Measurements from ENCODE around the gene ZNF735.

ZNF735 gene

GRCh38 chr7:64180989-64181388 is 26.0 kb upstream of the ZNF735 start:
- Histone ChIP-seq H2BK12ac (ENCODE audit: low read length) (no peak overlapping the region), H3K27ac (ENCODE audit: low read depth, low read length) (no peak overlapping the region), H2BK5ac (ENCODE audit: low read depth, low read length, poor library complexity) (no peak overlapping the region), H3K14ac (ENCODE audit: low read length) (no peak overlapping the region), H3K79me1 (ENCODE audit: low read length) (no peaks in the 10 kb centered on the region), H3K4me1 (ENCODE audit: control insufficient read depth in 1 of 2, insufficient read depth in 2 of 2, low read length in 2 of 2) (no peaks in the 10 kb centered on the region), H3K4ac (ENCODE audit: low read depth, low read length) (no peak overlapping the region), H2BK120ac (ENCODE audit: insufficient read depth, low read length, poor library complexity) (no peak overlapping the region), H3K4me2 (ENCODE audit: low read length) (no peak overlapping the region), H4K91ac (ENCODE audit: low read depth, low read length) (no peak overlapping the region), H3K18ac (ENCODE audit: low read length) (no peak overlapping the region), H3K23ac (ENCODE audit: low read length) (no peak overlapping the region), H3K4me3 (ENCODE audit: low read depth, low read length) (no peak overlapping the region), H3K79me2 (ENCODE audit: control insufficient read depth, insufficient read depth, low read length, poor library complexity) (no peaks in the 10 kb centered on the region), H3K36me3 (ENCODE audit: control insufficient read depth in 1 of 2, insufficient read depth in 2 of 2, low read length in 2 of 2) (no peaks in the 10 kb centered on the region), H3K27me3 (ENCODE audit: insufficient read depth, low read length) (no peaks in the 10 kb centered on the region), H2AK5ac (ENCODE audit: low read length) (no peak overlapping the region), H2AFZ (ENCODE audit: insufficient read depth, low read length, poor library complexity) (no peak overlapping the region), H3K9ac (ENCODE audit: low read length) (no peak overlapping the region), H4K8ac (ENCODE audit: low read depth, low read length) (no peak overlapping the region), H3K9me3 (ENCODE audit: insufficient read depth, low read depth, low read length) (peaks cover 41% of the 10 kb centered on the region), H4K12ac (ENCODE audit: low read depth, low read length) (no peak overlapping the region)
- WGBS (ENCODE audit: extremely low coverage, insufficient coverage, insufficient read length): no CpG with 5 or more reads among the region's 4 CpGs
- peak in 1 of 2 donors; percentile 16 for DNase-seq

GRCh38 chr7:64181586-64181985 is 25.4 kb upstream of the ZNF735 start:
- Histone ChIP-seq H3K27me3 (ENCODE audit: insufficient read depth, low read length) (no peaks in the 10 kb centered on the region), H3K79me2 (ENCODE audit: control insufficient read depth, insufficient read depth, low read length, poor library complexity) (no peaks in the 10 kb centered on the region), H4K12ac (ENCODE audit: low read depth, low read length) (no peak overlapping the region), H2BK5ac (ENCODE audit: low read depth, low read length, poor library complexity) (no peak overlapping the region), H3K4me2 (ENCODE audit: low read length) (no peak overlapping the region), H2BK12ac (ENCODE audit: low read length) (no peak overlapping the region), H3K27ac (ENCODE audit: low read depth, low read length) (no peak overlapping the region), H3K4me1 (ENCODE audit: control insufficient read depth in 1 of 2, insufficient read depth in 2 of 2, low read length in 2 of 2) (no peaks in the 10 kb centered on the region), H4K8ac (ENCODE audit: low read depth, low read length) (no peak overlapping the region), H3K18ac (ENCODE audit: low read length) (no peak overlapping the region), H3K9ac (ENCODE audit: low read length) (no peak overlapping the region), H2BK120ac (ENCODE audit: insufficient read depth, low read length, poor library complexity) (no peak overlapping the region), H3K4ac (ENCODE audit: low read depth, low read length) (no peak overlapping the region), H2AK5ac (ENCODE audit: low read length) (no peak overlapping the region), H3K4me3 (ENCODE audit: low read depth, low read length) (no peak overlapping the region), H3K9me3 (ENCODE audit: insufficient read depth, low read depth, low read length) (peaks cover 41% of the 10 kb centered on the region), H3K79me1 (ENCODE audit: low read length) (no peaks in the 10 kb centered on the region), H3K36me3 (ENCODE audit: control insufficient read depth in 1 of 2, insufficient read depth in 2 of 2, low read length in 2 of 2) (no peaks in the 10 kb centered on the region), H2AFZ (ENCODE audit: insufficient read depth, low read length, poor library complexity) (no peak overlapping the region), H4K91ac (ENCODE audit: low read depth, low read length) (no peak overlapping the region), H3K14ac (ENCODE audit: low read length) (no peak overlapping the region), H3K23ac (ENCODE audit: low read length) (no peak overlapping the region)
- DNase-seq: no peak
- whole genome bisulfite sequencing (ENCODE audit: extremely low coverage, insufficient coverage, insufficient read length): no CpG with 5 or more reads among the region's 46 CpGs

GRCh38 chr7:64182036-64182790 is 24.8 kb upstream of the ZNF735 start:
- H3K4ac ChIP-seq (ENCODE audit: low read depth, low read length): no peak overlapping the region
- no peaks in the 10 kb centered on the region for H3K79me2 ChIP-seq (ENCODE audit: control insufficient read depth, insufficient read depth, low read length, poor library complexity)
- no peak overlapping the region for H3K27ac ChIP-seq (ENCODE audit: low read depth, low read length)
- H3K79me1 ChIP-seq (ENCODE audit: low read length): no peaks in the 10 kb centered on the region
- WGBS (ENCODE audit: extremely low coverage, insufficient coverage, insufficient read length): no CpG with 5 or more reads among the region's 66 CpGs
- no peaks in the 10 kb centered on the region for H3K4me1 ChIP-seq (ENCODE audit: control insufficient read depth in 1 of 2, insufficient read depth in 2 of 2, low read length in 2 of 2)
- no peak overlapping the region for H3K23ac ChIP-seq (ENCODE audit: low read length)
- no peak overlapping the region for H2BK120ac ChIP-seq (ENCODE audit: insufficient read depth, low read length, poor library complexity)
- DNase-seq: no peak
- no peak overlapping the region for H4K12ac ChIP-seq (ENCODE audit: low read depth, low read length)
- no peak overlapping the region for H2AFZ ChIP-seq (ENCODE audit: insufficient read depth, low read length, poor library complexity)
- no peak overlapping the region for H2BK5ac ChIP-seq (ENCODE audit: low read depth, low read length, poor library complexity)
- H3K36me3 ChIP-seq (ENCODE audit: control insufficient read depth in 1 of 2, insufficient read depth in 2 of 2, low read length in 2 of 2): no peaks in the 10 kb centered on the region
- H3K18ac ChIP-seq (ENCODE audit: low read length): no peak overlapping the region
- no peak overlapping the region for H4K91ac ChIP-seq (ENCODE audit: low read depth, low read length)
- H2AK5ac ChIP-seq (ENCODE audit: low read length): no peak overlapping the region
- H3K9me3 ChIP-seq (ENCODE audit: insufficient read depth, low read depth, low read length): peaks cover 41% of the 10 kb centered on the region
- H3K14ac ChIP-seq (ENCODE audit: low read length): no peak overlapping the region
- no peak overlapping the region for H3K4me2 ChIP-seq (ENCODE audit: low read length)
- no peak overlapping the region for H2BK12ac ChIP-seq (ENCODE audit: low read length)
- no peaks in the 10 kb centered on the region for H3K27me3 ChIP-seq (ENCODE audit: insufficient read depth, low read length)
- H4K8ac ChIP-seq (ENCODE audit: low read depth, low read length): no peak overlapping the region
- H3K4me3 ChIP-seq (ENCODE audit: low read depth, low read length): no peak overlapping the region
- H3K9ac ChIP-seq (ENCODE audit: low read length): no peak overlapping the region

GRCh38 chr7:64183126-64183742 is 23.8 kb upstream of the ZNF735 start:
- Histone ChIP-seq H3K36me3 (ENCODE audit: control insufficient read depth in 1 of 2, insufficient read depth in 2 of 2, low read length in 2 of 2) (no peaks in the 10 kb centered on the region), H4K12ac (ENCODE audit: low read depth, low read length) (no peak overlapping the region), H3K14ac (ENCODE audit: low read length) (no peak overlapping the region), H3K4me3 (ENCODE audit: low read depth, low read length) (no peak overlapping the region), H2AK5ac (ENCODE audit: low read length) (no peak overlapping the region), H3K4me1 (ENCODE audit: control insufficient read depth in 1 of 2, insufficient read depth in 2 of 2, low read length in 2 of 2) (no peaks in the 10 kb centered on the region), H3K79me2 (ENCODE audit: control insufficient read depth, insufficient read depth, low read length, poor library complexity) (no peaks in the 10 kb centered on the region), H3K4ac (ENCODE audit: low read depth, low read length) (no peak overlapping the region), H3K9ac (ENCODE audit: low read length) (no peak overlapping the region), H2AFZ (ENCODE audit: insufficient read depth, low read length, poor library complexity) (no peak overlapping the region), H3K23ac (ENCODE audit: low read length) (no peak overlapping the region), H4K91ac (ENCODE audit: low read depth, low read length) (no peak overlapping the region), H3K9me3 (ENCODE audit: insufficient read depth, low read depth, low read length) (peaks cover 51% of the 10 kb centered on the region), H2BK5ac (ENCODE audit: low read depth, low read length, poor library complexity) (no peak overlapping the region), H3K18ac (ENCODE audit: low read length) (no peak overlapping the region), H3K27ac (ENCODE audit: low read depth, low read length) (no peak overlapping the region), H3K79me1 (ENCODE audit: low read length) (no peaks in the 10 kb centered on the region), H3K4me2 (ENCODE audit: low read length) (no peak overlapping the region), H2BK120ac (ENCODE audit: insufficient read depth, low read length, poor library complexity) (no peak overlapping the region), H3K27me3 (ENCODE audit: insufficient read depth, low read length) (no peaks in the 10 kb centered on the region), H2BK12ac (ENCODE audit: low read length) (no peak overlapping the region), H4K8ac (ENCODE audit: low read depth, low read length) (no peak overlapping the region)
- DNase-seq: peak in 1 of 2 donors; percentile 14
- WGBS (ENCODE audit: extremely low coverage, insufficient coverage, insufficient read length): no CpG with 5 or more reads among the region's 31 CpGs
